Urinary bladder (tissue), 4 donors: Measurements from ENCODE around the gene MEIS2. TPM values are rescaled to one million over a fixed set of nuclear protein-coding genes. Genes with fewer than 3 reads are reported as not detected.

Source experiments
- DNase-seq: peaks from one replicate; pipeline ENCODE4 v3.0.0-alpha.2; 2015; ENCODE audit errors: extremely low spot score
- H3K27ac ChIP-seq: one replicate; pipeline ENCODE4 v1.5.1; 2013; ENCODE audit warnings: low read depth, mild to moderate bottlenecking, moderate library complexity
- H3K36me3 ChIP-seq: one replicate; pipeline ENCODE4 v1.6.1; 2013; ENCODE audit warnings: mild to moderate bottlenecking, moderate library complexity; ENCODE audit not compliant: insufficient read depth
- H3K4me1 ChIP-seq: one replicate; pipeline ENCODE4 v1.6.1; 2013; ENCODE audit warnings: mild to moderate bottlenecking, moderate library complexity; ENCODE audit not compliant: insufficient read depth
- H3K4me3 ChIP-seq: one replicate; pipeline ENCODE4 v1.5.1; 2013; ENCODE audit warnings: low read depth, low read length
- WGBS: extraction: QIAGEN DNeasy Blood & Tissue Kit; methylation state at CpG from one replicate; pipeline ENCODE4 v1.1.7; 2013; 5-methylcytosine and 5-hydroxymethylcytosine counted together
- polyA plus RNA-seq: library from polyadenylated mRNA; stranded (reverse); fragments of 200-250 nt; gene quantifications from one replicate; pipeline ENCODE4 v1.2.3, GENCODE V29; 2013
- total RNA-seq: library from RNA; depleted of rRNA; stranded (reverse); fragments of >200 nt; gene quantifications from one replicate; pipeline ENCODE4 v1.2.3, GENCODE V29; 2014
- donor health status: healthy with polysubstance abuse.
- donor health status: healthy.

MEIS2 gene
- total and polyA plus RNA-seq, 2 donors: 79.8 to 163 TPM

DNA sequence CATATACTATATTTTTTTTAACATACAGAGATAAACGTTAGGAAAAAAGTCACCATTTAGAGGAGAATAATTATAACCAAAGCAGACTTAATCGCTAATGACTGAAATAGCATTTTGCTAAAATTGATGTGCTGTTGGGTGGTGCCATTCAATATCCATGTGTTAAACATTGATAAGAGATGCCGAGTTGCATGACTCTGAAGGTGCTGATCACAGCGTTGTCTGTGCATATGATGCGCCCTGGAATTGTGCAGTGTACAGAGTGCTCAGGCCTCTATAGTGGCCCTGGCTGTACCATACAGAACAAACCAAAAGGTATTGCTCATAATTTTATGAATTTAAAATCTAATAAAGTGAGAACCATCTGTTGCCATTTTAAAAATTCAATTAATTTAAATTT lies 168.3 kb downstream of the MEIS2 start:
- Histone ChIP-seq H3K4me3 (no peak overlapping the region), H3K36me3 (no peaks in the 10 kb centered on the region), H3K27ac (no peak overlapping the region), H3K4me1 (no peaks in the 10 kb centered on the region)
- DNase-seq: no peak
- WGBS: 88% methylated on average over 5 of the region's 5 CpGs

DNA sequence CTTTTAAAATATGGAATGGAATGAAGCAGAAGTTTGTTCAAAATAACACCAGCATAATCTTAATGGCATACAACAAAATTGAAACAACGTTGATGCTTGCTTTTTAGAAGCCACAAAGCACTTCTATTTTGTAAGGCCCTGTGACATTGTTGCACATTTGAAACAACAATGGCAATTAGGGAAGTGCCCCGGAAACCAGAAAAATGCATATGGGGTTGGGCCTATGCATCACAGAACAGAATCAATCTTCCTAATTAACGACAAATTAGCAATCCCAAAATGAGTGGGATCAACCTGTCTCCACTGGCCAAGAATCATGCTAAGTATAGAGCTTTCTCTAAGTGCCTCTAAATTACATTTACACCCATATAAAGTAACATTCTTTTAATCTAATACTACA lies 168.9 kb downstream of the MEIS2 start:
- no peak overlapping the region for H3K27ac ChIP-seq
- DNase-seq: no peak
- H3K36me3 ChIP-seq: no peaks in the 10 kb centered on the region
- no peaks in the 10 kb centered on the region for H3K4me1 ChIP-seq
- WGBS: 66% methylated on average over 3 of the region's 3 CpGs
- no peak overlapping the region for H3K4me3 ChIP-seq

DNA sequence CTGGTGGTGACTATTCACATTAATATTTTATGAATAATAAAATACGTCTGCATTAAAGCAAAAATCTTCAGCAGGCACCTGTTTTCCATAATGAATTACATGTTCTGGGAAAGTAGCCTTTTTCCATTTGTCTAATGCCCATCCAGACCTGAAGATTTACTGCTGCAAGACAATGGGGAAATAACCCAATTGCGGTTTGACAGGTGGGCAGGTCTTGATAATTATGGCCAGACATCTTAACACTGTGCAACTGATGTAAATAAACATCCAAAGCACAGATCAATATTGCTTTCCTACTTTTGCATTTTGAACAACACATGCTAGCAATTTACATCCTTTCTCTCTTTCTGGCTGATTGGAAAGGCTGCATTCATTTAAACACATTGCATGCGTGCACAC lies 173.9 kb downstream of the MEIS2 start:
- WGBS: 78% methylated on average over 3 of the region's 3 CpGs
- H3K27ac ChIP-seq: no peak overlapping the region
- H3K36me3 ChIP-seq: no peaks in the 10 kb centered on the region
- no peaks in the 10 kb centered on the region for H3K4me1 ChIP-seq
- no peak for DNase-seq
- H3K4me3 ChIP-seq: no peak overlapping the region

DNA sequence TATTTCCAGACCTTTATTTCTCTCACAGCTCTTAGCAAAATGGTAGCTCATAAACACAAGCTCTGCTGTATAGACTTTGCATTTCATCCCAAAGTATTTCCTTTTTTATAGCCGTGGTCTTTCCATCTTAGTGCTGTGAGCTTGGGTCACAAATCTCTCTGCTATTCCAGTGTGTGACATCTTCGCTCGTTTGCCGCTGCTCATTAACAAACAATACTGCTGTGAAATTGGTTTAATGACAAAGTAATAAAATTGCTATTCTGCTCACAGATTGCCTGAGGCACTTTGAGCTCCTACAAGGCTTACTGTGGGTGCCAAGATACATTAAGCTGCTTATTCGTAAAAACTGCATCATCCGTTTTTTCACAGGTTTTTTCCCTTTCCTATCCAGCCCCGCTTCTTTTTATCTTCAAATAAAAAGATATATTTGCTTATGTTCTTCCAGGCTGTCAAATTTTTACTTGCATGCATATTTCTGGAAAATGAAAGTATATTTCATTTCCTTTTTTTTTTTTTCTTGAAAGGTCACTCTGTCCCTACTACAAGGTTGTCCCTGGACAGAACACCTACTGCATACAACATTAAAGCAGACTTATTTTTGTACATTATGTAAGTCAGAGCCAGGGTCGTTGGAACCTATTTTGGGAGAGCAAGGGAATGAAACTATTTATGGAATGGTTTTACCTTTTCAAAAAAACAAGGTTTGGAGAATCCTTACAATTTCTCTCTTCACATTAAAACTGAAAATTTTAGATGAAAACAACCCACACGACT lies 174.5 kb downstream of the MEIS2 start:
- no peaks in the 10 kb centered on the region for H3K36me3 ChIP-seq
- H3K4me1 ChIP-seq: no peaks in the 10 kb centered on the region
- DNase-seq: no peak
- 64% methylated on average over 9 of the region's 9 CpGs for WGBS
- no peak overlapping the region for H3K27ac ChIP-seq
- H3K4me3 ChIP-seq: no peak overlapping the region

DNA sequence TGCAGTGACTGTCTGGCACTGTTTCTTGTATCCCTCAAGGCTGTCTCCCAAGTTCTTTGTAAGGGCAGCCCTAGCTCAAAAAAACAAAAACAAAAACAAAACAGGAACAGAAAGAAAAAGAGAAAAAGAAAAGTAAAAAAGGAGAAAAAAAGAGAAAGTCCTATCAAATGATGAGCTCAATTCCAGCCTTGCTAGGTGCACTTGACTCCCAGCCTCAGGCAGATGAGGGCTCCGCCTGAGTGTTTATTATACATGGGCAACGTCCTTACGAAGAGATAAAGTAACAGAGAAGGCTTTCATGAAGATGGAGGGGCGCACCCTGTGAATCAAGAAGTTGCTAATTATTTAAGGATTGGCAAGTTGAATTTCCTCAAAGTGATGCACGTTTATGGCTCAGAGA lies 175.3 kb downstream of the MEIS2 start:
- 81% methylated on average over 5 of the region's 5 CpGs for WGBS
- Histone ChIP-seq H3K27ac (no peak overlapping the region), H3K36me3 (no peaks in the 10 kb centered on the region), H3K4me1 (no peaks in the 10 kb centered on the region), H3K4me3 (no peak overlapping the region)
- no peak for DNase-seq

DNA sequence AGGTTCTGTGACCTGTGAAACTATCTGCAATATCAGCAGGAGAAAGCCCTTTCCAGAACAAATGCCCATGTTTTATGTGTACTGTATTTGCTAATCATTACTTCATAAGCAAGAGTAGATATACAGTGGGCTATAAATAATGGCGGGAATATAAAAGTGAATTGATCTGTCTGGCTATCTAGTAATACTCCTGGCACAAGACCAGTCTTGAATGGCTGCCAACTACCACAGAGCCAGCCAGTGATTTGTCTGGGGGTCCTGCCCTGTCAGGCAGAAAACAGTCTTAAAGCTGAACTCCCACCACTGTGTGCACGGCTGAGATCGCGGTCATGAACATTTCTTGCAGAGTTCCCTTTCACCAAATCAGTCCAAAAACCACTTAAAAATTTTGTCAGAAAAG lies 176.3 kb downstream of the MEIS2 start:
- no peak for DNase-seq
- no peaks in the 10 kb centered on the region for H3K4me1 ChIP-seq
- H3K4me3 ChIP-seq: no peak overlapping the region
- H3K36me3 ChIP-seq: no peaks in the 10 kb centered on the region
- WGBS: 64% methylated on average over 4 of the region's 4 CpGs
- no peak overlapping the region for H3K27ac ChIP-seq

DNA sequence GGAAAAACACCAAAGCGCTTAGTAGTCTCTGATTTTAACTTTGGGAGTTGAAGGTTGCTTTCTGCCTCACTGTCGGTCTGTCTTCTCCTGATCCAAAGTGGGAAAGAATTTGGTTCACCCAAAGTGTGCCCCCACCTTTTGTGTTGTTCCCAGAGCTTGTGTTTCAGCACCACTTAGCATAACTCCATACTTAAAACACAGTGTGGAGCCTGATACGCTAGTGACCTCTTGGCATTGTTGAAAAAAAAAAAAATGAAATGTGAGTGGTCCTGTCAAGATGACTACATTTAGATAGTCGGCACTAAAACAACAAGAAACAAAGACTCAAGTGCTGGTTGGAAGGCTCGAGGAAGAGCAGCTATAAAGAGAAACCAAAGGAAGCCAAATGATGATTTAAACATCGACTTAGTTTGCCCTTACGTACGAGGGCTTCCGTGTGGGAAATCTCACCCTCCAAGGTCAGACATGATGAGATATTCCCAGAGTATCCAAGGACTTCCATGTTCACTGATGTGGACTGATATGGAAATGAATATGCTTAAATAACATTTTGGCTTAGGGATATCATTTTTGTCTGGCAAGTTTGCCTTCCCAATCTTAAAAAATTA lies 178.8 kb downstream of the MEIS2 start:
- H3K4me1 ChIP-seq: no peaks in the 10 kb centered on the region
- DNase-seq: no peak
- H3K27ac ChIP-seq: no peak overlapping the region
- no peak overlapping the region for H3K4me3 ChIP-seq
- H3K36me3 ChIP-seq: no peaks in the 10 kb centered on the region
- WGBS: 68% methylated on average over 9 of the region's 9 CpGs

DNA sequence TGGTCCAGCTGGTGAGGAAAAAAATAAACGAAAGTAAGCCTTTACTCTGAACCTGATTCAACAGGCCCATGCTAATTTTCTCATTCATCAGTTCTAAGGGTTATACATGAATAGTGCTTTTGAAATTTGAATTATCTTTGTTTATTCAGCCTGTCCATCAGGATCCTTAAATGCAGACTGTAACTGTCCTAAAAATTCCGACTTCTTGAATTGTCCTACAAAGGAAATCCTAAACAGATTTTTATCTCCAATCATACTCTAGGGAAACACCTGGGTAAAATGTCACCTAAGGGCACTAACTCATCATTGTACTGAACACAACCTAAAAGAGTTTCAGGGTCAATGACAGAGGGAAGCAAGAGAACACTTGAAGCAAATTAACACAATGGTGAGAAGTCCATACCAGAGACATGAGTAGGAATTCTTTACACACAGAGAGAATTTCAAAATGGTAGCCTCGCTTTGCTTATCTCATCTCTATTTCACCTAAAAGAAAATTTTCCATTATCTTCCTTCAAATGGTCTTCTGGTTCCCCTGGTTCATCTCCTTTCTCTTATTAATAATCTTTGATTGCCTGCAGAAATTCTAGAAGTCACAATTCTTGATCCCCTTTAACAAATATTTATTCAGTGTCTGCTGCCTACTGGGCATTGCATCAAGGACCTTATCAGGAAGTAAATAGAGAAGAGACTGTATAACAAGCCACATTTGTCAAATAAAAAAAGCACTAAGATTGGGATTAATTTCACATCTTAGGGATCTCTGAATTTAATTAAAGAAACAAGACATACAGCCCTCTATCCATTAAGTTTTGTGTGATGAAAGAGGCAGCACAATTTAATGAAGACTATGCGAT lies 182.7 kb downstream of the MEIS2 start:
- 83% methylated on average over 4 of the region's 4 CpGs for WGBS

DNA sequence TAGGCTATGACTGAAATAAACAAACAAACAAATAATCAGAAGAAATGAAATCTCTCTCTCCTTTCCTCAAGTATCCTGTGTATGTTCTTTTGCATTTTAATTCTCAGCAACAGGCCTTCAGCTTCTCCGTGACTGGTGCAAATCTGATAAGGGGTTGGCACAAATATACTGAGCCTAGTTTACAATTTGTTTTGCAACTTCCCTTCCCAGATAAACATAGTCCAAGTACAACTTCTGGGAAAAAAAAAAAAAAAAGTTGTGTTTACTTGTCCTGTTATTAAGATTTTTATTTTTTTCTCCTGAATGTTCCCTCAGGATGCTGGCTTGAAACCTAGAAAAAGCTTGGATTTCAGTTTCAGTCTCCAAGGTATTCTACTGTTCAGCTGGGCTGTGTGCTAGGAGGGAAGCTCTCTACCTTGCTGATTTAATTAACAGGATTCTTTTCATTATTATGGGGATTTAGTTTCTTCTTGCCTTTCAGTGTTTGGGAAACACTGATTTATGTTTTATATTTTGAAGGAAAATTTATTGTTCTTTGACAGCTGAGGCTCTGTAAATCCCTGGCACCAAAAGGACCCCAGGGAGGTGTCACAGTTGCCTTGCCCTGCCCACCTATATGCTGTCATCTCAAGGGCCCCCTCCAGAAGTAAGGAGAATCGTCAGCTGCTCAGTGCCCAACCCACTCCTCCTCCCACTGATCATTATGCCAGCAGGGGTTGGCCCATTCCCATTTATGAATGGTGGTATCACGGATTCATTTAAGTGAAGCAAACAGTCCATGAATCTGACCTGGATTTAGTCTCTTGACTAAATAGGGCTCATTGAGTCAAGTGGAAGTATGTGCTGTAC lies 185.2 kb downstream of the MEIS2 start:
- Histone ChIP-seq H3K4me3 (no peak overlapping the region), H3K27ac (peak overlapping the region; percentile 35), H3K36me3 (no peaks in the 10 kb centered on the region), H3K4me1 (no peaks in the 10 kb centered on the region)
- DNase-seq: no peak
- WGBS: 34% methylated on average over 3 of the region's 3 CpGs

More for the DNA sequence above, 182.7 kb downstream of the MEIS2 start:
- no peaks in the 10 kb centered on the region for H3K4me1 ChIP-seq
- H3K4me3 ChIP-seq: no peak overlapping the region
- no peak for DNase-seq
- no peaks in the 10 kb centered on the region for H3K36me3 ChIP-seq
- H3K27ac ChIP-seq: no peak overlapping the region

DNA sequence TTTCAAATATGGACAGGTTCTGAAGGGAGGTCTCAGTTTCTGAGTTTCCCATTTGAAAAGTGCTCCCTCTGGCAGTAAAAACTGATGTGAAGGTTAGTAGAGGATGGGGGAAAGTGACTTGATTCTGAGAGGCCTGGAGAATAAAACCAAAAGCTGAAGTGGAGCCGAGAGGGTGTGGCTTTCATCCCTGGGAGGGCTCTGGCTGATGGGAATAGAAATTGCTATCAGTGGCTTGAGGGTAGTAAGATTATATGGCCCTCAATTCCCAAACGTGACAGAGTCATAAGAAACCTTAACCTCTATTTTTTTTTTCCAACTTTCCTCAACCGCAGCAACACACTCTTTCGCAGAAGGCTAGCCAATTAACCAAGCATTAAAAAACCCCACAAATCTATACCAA lies 185.9 kb downstream of the MEIS2 start:
- no peaks in the 10 kb centered on the region for H3K4me1 ChIP-seq

DNA sequence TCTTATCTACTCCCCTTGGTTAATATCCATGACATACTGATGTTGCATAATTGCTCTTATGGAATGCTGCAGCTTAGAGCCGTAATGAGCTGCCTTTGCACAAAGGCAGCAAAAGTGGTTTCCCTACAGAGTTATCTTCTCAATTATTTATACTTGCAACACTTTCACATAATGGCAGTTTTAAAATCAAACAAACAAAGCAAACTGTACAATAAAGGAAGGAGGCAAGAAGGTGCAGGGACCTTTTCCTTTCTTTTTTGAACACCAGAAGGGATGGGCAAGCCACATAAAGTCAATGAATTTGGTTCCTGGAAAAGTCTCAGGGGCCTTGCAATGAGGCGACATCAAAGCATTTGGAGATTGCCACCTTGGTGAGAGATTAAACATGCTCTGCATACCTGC lies 188.0 kb downstream of the MEIS2 start:
- 69% methylated on average over 2 of the region's 2 CpGs for WGBS
- no peaks in the 10 kb centered on the region for H3K36me3 ChIP-seq
- DNase-seq: no peak
- H3K4me3 ChIP-seq: no peak overlapping the region
- no peak overlapping the region for H3K27ac ChIP-seq
- H3K4me1 ChIP-seq: no peaks in the 10 kb centered on the region

More for the DNA sequence above, 185.9 kb downstream of the MEIS2 start:
- Histone ChIP-seq H3K36me3 (no peaks in the 10 kb centered on the region), H3K4me3 (no peak overlapping the region), H3K27ac (no peak overlapping the region)
- WGBS: 36% methylated on average over 4 of the region's 4 CpGs
- no peak for DNase-seq

DNA sequence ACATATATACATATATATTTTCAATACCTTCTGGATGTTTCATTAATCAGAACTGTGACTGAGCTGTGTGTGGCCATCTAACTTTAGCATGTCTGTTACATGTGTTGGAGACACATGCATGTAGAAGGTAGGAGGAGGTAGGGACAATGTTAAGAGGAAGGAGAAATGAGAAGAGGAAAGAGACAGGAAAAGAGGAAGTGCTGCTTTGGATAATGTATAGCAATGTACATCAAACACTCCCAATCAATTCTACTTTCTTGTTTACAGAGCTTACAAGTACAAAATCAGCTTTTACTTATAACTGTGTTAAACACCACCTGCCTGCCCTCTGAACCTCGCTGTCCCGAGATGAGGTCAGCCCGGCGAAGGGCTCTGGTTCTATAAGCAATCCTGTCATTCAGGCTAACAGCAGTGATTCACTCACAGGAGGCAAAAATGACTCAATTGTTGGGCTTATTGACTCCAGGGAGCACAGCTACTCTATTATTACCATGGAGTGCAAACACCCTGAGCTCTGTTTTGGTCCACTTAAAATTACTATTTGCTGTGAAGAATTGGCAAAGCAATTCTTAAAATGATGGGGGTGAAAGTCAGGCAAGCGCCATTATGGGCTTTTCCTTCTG lies 188.9 kb downstream of the MEIS2 start:
- H3K4me3 ChIP-seq: no peak overlapping the region
- DNase-seq: no peak
- no peak overlapping the region for H3K27ac ChIP-seq
- WGBS: 86% methylated on average over 5 of the region's 5 CpGs
- no peaks in the 10 kb centered on the region for H3K4me1 ChIP-seq
- no peaks in the 10 kb centered on the region for H3K36me3 ChIP-seq

DNA sequence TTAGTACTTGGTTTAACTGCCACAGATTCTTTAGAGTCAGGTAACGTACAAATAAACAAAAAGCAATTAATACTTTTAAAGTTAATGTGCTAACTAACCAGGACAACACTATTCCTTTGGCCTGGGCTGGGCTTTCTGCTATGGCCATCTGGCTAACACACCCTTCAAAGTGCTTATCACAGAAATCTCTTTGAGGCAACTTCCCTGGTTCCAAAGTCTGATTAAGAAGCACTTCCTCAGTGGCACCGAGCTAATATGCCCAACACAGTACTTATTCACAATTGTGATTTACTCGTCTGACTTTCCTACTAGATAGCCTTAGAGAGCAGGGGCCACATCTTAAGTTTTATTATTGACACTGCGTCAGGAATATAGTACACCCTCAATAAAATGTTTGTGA lies 191.4 kb downstream of the MEIS2 start:
- no peak for DNase-seq
- Histone ChIP-seq H3K27ac (no peak overlapping the region), H3K4me3 (no peak overlapping the region), H3K36me3 (no peaks in the 10 kb centered on the region), H3K4me1 (no peaks in the 10 kb centered on the region)
- 85% methylated on average over 4 of the region's 4 CpGs for WGBS
